ENCODE measurements around the gene PROX2.

Gene PROX2

DNA sequence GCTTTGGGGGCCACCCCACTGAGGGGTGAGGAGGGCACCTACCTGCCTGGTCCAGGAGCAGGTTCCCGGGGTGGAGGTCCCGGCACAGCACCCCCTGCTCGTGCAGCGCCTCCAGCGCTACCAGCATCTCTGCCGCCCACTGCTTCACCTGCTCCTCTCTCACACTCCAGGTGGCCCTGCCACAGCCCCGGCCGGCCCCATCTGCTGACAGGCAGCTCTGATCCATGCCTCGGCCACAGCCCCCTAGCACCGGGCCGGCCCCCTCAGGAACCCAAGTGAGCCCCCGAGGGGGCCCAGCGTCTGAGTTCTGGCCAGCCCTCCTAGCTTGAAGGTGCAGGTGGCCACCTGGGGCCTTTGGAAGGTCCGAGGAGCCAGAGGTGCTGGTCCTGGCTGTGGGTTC is 33.6 kb upstream of the PROX2 start:
- DNase-seq, result no peak

DNA sequence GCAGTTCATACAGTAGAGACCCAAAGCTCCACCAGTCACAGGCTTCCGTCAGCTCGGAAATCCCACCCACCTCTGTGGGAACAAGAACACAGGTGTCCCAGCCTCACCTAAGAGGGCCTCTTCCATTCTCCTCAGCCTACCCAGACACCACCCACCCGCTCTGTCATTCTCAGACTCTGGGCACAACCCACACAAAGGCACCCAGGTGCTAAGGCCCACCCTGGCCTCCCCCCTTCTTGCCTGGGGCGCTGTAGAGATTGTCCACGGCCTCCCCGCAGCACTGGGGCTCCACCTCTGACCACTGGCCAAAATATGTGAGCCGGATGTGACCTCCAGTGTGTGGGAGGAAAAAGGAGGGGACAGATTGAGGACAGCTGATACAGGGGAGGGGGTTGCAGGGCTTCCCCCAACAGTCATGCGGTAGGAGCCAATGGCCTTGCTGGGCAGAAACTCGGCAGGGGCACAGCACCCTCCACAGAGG is 33.0 kb upstream of the PROX2 start:
- no peak for DNase-seq

DNA sequence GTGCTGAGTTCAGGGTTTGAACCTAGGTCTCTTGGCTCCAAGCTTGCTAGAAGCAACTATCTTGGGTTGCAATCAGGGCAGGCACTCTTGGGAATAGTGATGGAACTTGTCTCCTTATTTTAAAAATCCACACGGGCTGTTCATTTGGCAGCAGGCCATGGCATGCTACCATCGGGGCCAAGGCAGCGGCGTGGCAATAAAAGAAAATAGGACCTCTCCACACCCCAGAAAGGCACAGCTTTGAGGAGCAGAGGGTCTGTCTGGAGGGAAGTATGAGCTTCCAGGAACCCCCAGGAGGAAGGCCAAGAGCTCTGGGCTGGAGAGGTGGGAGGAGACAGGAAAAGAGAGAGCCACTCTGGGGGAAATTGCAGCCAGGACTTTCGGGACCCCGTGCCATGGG is 31.8 kb upstream of the PROX2 start:
- DNase-seq, result no peak

DNA sequence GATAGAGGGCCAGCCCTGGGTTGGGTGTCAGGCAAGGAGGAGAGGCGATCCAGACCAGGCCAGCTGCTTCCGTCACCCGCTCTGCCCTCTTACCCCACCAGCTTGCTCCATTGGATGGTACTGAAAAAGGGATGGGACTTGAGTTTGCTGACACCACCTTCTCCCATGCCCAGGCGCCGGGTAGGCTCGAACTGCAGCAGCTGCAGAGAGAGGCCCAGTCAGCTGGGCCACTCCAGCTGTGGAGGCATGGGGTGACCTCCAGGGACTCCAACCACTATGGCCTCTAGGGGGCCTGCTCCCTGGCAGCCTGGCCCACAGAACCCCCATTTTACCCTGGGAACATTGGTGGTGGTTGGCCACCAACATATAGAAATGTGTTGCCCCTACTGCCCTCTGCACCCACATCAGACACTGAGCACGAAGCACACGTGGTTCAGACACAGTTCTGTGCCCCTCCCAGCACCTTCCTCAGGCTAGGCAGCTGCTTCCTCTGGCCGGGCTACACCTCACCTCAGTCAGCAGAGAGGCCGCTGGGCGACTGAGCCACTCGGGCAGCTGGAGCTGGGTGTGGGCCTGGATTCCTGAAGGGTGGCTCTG is 31.1 kb upstream of the PROX2 start:
- no peak for DNase-seq

DNA sequence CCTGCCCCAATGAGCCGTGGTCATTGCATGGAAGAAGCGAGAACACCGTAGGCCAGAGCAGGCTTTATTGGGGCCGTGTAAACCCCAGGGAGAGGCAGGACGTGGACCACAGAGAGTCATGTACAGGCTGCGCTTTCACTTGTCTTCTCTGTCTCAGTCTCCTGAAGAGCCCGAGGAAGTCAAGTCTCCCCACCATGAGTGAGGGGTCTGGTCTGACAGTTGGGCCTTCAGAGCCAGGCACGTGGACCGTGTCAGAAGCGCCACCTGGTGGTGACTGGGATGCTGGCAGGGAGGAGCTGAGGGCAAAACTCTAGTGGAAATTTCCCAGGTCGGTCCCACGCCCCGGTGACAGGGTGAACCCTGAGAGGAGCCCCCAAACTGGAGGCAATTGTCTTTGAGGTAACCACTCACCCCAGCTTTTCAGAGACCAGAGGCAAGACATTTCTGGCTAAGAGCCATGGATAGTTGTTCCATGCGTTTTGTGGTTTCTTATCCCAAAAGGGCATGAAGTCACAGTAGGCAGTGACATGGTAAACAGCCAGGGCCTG is 29.7 kb upstream of the PROX2 start:
- peak; percentile 73 for DNase-seq

DNA sequence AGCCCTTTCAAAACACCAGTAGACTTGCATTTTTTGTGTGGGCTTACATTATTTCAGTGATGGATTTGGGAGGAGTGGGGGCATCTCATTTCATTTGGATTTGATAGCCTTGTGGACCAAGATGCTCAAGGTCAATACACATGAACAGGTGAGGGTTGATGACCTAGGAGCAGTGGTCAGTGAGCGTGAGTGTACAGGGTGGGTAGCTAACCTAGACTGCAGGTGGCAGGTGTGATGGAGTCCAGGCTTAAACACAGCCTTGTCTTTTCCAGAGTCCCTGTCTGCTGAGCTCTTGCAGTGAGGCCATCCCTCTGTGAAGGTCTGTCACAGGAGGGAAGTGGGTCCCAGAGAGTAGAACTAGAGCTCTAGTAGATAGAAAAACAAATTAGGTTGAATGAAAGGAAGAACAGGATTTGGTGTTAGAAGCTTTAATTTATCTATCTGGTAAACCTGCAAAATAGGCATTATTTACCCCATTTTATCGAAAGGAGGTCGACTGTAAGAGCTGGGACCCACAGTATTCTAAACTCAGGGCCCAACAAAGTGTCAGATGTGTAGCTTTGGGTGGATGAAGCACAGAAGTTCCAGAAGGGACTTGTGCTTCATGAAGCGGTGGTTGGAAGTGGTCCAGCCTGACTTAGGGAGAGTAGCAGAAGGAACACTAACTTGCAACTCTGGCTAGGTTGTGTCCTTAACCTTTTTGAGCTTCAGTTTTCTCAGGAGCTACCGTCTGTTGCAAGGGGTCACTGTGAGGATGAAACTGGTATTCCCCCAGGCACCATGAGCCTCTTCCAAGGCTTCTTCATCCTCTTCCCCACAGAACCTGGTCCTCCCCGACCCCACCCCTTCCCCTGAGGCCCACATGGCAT is 28.9 kb upstream of the PROX2 start:
- DNase-seq, result no peak

DNA sequence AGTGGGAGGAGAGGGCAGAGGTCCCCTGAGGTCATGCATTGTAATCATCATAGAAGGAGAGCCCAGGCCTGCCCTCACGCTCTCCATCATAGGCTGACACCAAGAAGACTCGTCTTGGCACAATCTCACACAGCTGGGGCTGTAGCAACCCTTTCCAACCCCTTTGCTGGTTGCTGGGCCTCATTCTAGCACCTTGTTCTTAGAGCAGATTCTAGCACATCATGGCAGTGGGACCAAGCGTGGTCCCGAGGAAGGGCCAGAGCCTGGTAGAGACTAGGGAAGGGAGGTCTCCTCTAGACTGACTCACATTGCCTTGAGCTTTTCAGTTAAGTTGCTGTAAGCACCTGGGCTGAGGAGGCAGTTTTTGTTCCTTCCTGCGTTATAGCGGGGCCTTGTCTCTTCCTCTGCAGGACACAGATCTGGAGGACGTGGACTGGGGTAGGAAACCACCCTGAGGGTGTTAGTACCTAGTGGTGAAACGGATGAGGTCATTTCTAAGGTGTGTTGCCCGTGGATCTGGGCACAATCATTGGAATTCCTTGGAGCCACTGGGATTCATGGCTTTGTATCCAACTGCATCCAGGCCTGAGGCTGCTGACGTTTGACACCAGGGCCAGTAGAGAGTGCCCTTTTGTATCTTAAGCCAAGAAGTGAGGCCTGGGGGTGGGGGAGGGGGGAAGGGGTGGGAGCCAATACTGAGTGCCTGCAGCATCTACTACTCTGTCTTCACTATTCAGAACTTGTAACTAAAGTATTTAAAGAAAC is 27.2 kb upstream of the PROX2 start:
- DNase-seq, result no peak

DNA sequence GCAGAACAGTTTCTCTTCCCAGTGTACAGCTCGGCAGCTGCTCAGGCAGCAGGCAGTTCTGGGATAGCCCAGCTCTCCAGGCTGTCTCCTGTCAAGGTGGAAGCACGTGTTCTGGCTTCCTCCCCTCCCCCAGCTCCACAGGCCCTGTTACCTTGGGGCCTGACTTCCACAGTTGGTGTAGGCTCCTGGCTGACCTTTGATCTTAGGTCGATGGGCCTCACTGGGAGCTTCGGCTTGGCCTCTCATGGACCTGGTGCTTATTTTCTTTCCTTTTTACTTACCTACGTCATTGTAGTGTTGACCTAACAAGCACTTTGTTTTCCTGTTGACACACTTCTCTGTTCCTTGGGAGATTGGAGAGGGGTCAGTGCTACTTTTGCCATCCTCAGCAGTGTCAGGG is 22.7 kb upstream of the PROX2 start:
- no peak for DNase-seq

DNA sequence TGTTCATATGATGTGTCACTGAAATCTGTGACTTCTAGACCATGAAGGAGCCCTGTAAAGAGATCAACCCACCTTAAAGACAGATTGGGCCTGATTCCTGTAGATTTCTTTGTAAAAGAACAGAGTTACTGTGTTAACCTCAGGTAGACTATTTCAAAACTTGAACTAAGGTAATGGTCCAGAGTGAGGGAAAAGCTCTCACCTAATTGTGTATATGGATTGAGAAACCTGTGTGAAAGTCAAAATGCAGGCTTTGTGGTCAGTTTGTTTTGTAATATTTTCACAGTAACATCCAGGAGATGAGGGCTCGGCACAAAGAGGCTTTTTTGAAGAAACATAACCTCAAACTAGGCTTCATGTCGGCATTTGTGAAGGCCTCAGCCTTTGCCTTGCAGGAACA is 22.1 kb upstream of the PROX2 start:
- no peak for DNase-seq

DNA sequence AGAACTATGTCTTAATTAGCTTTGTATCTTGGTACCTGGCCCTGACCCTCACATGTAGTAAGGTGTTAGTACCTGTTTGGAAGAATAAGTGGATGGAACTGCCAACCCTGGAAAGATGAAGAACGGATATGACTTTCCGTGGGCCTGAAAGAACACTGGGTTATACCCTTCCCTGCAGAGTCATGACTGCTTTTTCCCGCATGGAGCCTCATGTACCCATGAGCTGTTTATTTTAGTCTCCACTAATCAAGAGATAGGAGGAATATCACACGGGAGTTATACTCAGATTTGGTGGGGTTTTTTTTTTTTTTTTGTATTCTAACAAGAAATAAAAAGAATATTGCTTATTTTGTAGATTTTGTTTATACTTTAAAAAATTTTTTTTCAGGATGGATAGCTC is 21.7 kb upstream of the PROX2 start:
- DNase-seq, result no peak

DNA sequence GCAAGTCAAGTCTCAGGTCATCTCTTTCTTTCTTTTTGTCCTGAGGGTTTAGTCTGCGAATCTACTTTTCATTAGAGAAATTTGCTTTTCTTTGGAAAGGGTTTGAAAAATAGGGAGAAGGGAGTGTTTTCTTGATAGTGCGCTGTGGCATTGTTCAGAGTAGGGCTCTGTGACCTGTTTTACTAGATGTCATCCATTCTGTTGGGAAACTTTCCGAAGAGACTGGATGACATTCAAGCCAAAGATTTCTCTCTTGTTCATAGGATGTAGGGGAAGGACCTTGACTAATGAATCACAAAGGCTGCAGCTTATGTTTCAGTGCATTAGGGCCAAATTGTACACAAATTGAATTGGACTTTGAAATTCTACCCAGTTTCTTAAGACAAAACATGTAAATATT is 20.5 kb upstream of the PROX2 start:
- no peak for DNase-seq

DNA sequence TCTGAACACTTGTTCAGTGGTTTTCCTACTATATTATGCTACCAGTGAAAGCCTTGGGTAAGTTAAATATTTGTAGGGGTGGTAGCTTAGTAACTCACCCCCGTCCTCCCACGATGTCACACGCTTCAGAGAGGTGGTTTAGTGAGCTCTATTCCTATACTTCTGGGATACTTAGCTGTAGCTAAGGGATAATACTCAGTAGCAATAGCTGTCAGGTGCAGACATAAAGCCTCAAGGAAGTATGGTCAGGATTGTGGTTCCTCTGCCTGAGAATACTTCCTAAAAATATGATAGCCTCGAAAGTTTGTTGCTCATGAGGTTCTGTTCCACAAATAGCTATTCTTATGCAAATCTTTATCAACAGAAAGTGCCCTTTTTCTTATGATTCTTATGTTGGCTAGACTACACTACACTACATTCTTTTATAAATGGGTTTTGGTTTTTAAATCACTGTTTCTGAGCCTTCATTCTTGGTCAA is 17.7 kb upstream of the PROX2 start:
- no peak for DNase-seq

DNA sequence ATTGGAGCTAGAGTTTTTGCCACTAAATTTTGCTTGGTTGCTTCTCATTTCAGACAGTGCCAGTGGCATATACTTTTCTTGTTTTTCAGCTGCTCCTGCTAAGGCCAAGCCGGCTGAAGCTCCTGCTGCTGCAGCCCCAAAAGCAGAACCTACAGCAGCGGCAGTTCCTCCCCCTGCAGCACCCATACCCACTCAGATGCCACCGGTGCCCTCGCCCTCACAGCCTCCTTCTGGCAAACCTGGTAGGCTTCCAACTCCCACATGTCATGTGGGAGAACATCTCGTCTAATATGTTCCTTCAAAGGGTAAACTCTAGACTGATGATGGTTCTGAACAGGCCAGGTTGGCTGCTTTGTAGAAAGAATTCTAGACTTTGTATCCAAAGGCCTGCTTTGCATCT is 16.8 kb upstream of the PROX2 start:
- DNase-seq, result no peak

DNA sequence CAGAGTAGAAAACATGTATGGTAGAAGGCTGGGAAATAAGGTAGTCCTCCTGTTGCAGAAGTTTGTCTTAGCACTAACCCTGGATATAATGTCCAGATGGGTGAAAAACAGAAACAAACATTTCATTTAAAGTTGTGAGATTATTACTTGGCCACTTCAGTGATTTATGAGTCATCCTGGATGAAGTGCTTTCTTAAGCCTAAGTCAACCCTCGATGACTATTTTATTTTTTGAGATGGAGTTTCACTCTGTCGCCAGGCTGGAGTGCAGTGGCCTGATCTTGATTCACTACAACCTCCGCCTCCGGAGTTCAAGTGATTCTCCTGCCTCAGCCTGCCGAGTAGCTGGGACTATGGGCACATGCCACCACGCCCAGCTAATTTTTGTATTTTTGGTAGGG is 15.9 kb upstream of the PROX2 start:
- DNase-seq, result no peak

DNA sequence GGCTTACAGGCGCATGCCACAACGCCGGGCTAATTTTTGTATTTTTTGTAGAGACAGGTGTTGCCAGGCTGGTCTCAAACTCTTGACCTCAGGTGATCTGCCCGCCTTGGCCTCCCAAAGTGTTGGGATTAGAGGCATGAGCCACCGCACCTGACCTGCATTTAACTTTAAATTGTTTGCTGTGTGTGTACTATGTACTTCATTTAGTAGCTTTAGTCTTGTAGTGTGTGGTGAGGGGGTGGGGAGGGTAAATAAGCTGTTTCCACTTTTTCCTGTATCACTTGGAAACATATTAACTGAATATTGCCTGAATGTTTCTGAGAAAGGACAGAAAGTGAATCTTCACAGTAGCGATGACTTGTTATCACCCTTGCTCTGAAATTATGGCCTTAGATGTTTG is 14.3 kb upstream of the PROX2 start:
- no peak for DNase-seq

DNA sequence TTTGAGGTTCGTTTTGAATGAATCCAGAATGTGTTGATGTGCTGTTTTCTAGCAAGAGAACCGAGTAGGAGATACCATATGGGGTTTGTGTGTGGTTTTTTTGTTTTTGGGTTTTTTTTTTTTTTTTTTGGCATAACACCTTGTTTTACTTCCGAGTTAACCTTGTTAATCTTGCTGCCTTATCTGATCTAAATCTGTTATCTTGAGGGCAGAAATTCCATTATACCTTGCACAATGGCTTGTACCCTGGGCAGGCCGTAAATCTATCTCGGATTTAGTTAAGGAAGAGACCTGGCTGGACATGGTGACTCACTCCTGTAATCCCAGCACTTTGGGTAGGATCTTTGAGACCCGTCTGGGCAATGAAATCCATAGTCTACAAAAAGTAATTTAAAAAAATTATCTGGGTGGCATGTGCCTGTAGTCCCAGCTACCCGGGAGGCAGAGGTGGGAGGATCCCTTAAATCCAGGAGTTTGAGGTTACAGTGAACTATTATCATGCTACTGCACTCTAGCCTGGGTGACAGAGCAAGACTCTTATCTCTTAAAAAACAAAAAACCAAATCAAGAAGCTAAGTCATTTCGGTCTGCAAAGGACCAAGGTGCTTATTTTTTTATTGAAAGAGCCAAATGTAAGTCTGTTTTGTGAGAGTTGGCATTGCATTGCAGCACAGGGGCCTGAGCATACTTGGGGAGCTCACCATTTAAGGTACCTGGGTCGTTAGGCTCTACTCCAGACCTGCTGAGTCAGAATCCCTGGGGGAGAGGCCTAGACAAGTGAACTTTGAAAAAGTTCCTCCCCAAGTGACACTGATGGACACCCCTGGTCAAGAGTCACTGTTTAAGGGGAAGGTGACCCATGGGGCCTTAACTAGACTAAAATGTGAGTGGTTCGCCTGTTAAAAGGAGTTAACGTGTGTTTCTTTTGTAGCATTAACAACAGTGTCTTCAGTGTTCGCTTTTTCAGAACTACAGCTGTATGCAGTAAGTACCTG is 12.5 kb upstream of the PROX2 start:
- DNase-seq, result no peak

DNA sequence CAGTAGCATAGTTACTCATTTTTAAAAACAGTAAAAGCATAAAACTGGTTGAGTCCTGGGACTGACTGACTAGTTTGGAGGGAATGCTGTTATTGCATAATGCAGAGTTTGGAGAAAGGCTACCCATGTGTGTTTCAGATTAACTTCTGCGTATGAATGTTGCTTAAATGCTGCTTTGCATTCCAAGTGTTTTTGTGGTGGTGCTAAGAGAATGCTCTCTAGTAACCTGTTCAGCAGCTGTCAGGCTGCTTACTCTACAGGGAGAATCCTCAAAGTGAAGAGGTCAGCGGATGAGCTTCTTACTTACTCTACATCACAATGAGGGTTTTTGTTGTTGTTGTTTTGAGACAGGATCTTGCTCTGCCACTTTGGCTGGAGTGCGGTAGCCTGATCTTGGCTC is 10.1 kb upstream of the PROX2 start:
- no peak for DNase-seq

DNA sequence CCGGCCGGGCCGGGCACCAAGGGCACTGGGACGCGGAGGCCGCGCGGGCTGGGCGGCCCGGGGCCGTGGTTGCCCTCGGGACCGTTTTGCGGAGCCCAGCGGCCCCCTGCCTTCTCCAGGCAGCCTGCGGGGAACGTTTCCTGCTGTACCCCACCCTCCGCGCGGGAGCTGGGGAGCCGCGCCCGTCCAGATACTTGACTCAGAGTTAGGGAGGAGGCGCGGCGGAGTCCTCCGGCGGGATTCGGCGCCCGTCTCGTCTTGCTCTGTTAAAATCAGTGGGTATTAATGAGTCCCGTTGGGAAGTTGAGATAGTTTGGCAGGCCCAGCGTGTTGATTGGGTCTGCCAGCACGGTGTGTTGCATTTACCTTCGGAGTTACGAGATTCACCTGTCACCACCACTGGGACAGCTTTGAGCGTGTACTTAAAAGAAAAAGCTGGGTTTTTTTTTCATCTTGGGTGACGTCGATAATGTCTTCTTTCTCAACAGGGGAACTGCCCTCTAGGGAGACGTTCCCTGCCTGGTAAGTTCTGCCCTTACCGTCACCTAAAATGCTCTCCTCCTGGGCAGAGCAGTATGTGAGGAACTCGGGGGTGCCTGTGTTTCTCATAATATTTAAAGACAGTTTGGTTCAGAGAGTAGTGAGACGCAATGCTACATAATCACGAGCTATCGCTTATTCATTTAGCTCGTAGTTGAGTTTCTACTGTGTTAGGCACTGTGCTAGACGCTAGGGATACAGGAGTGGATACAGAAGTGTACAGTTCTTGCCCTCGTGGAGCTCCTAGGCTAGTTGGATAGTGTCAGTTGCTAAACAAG is 6.4 kb upstream of the PROX2 start:
- DNase-seq, result peak; percentile 50

DNA sequence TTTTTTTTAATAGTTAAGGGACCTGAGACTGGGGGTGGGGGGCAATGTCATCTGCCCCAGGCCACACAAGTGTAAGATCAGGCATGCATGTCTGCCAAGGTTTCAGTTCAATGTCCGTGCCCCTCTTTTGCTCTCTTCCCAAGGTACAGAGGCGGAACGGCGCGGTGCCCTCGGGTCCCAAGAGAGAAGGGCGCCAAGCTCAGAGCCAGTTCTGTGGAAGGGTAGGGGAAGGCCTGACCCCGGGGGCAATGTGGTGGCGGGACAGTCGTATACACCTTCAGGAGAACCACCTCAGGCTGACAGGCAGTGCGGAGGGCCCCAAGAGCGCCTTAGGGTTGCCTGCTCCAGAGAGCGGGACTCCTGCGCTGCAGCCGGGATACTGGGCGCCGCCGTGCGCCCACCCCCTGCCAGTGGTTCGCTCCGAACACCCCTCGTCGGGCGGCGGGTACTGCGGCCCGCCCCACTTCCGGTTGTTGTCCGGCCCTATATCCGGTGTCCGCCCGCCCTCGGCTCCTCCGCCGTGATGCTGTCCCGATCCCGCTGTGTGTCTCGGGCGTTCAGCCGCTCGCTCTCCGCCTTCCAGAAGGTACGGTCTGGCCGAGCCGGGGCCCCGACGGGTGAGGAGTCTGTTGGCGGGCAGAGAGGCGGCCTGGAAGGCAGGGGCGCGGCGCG is 5.6 kb upstream of the PROX2 start, which contains the start of gene DLST:
Gene DLST, plus strand, starts transcription at position 486 of the 672 bp plus-strand sequence. Its CDS starts 38 bp downstream, at position 524.
- DNase-seq, result peak; percentile 88

DNA sequence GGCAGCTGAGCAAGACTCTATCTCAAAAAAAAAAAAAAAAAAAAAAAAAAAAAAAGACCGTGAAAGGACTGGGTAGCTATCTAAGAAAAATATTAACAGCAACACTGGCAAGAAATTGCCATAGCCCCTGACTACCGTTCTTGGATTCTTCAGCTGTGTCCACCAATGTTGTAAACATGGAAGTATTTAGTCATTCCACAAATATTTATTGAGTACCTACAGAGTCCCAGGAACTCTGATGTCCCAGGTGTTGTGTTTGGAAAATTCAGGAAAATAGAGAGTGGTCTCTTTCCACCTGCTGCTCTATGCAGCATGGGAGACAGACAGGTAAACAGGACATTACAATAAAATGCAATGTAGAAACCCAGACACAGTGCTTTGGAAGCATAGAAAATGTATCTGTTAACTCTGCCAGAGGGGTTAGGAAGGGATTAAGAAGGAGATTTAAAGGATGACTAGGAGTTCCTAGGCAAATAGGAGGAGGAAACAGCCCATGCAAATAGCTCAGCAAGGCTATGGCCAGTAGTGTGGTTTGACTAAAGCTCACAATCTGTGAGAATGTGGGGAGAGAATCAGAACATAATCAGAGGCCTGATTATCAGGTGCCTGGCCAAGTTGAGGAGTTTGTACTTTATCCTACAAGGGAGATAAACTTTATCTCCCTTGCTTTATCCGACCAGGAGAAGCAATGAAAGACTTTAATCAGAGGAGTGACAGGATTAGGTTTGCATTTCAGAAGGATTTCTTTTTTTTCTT is 3.7 kb upstream of the PROX2 start:
- DNase-seq, result no peak
